Ramos (cell line): ENCODE measurements around the gene ATN1.
"Not testable (repeated sequence)": the region's sequence is repeated elsewhere in the genome, so short reads cannot be mapped to it uniquely, and the experiment has no call there.

ENCODE experiments used
- in situ Hi-C: fragments of 300-500 bp; cut with MboI; formaldehyde crosslinking; loops from one replicate; pipeline ENCODE4 v1.14.3; 2022; ENCODE audit warnings: low sequenced_read_pairs; ENCODE audit not compliant: unreplicated experiment

Gene ATN1

GRCh38 chr12:6927379-6928021 lies at the start of gene ATN1:
Gene ATN1, plus strand, starts transcription at chr12:6927959. Its CDS starts 6,043 bp downstream, at chr12:6934002.
- in situ Hi-C loops = no loop called here

GRCh38 chr12:6879824-6880223 lies 47.9 kb upstream of the ATN1 start:
- in situ Hi-C loops = not testable (repeated sequence)

- in situ Hi-C loops = no loop called here
These were observed 44.5 kb upstream of the ATN1 start for GRCh38 chr12:6883252-6883651.

- in situ Hi-C loops = no loop called here
These were observed 44.1 kb upstream of the ATN1 start for GRCh38 chr12:6883683-6884082.

- in situ Hi-C loops = no loop called here
These were observed 43.2 kb upstream of the ATN1 start for GRCh38 chr12:6884539-6884938.

GRCh38 chr12:6886206-6886999 lies 41.4 kb upstream of the ATN1 start:
- in situ Hi-C loops = not testable (repeated sequence)

- in situ Hi-C loops = no loop called here
These were observed 40.3 kb upstream of the ATN1 start for GRCh38 chr12:6887460-6887859.

- in situ Hi-C loops = no loop called here
These were observed 39.4 kb upstream of the ATN1 start for GRCh38 chr12:6888360-6888759.

GRCh38 chr12:6888794-6889193 lies 39.0 kb upstream of the ATN1 start:
- in situ Hi-C loops = not testable (repeated sequence)

GRCh38 chr12:6889775-6890573 lies 37.8 kb upstream of the ATN1 start:
- in situ Hi-C loops = not testable (repeated sequence)

- in situ Hi-C loops = no loop called here
These were observed 36.7 kb upstream of the ATN1 start for GRCh38 chr12:6890789-6891645.

GRCh38 chr12:6891646-6892001 lies 36.1 kb upstream of the ATN1 start:
- in situ Hi-C loops = no loop called here

GRCh38 chr12:6892683-6893082 lies 35.1 kb upstream of the ATN1 start:
- in situ Hi-C loops = not testable (repeated sequence)

GRCh38 chr12:6894321-6894720 lies 33.4 kb upstream of the ATN1 start:
- in situ Hi-C loops = no loop called here

GRCh38 chr12:6896846-6897435 lies 30.8 kb upstream of the ATN1 start:
- in situ Hi-C loops = no loop called here

- in situ Hi-C loops = no loop called here
These were observed 28.3 kb upstream of the ATN1 start for GRCh38 chr12:6899427-6899826.

- in situ Hi-C loops = no loop called here
These were observed 27.8 kb upstream of the ATN1 start for GRCh38 chr12:6899837-6900519.

GRCh38 chr12:6902448-6902847 lies 25.3 kb upstream of the ATN1 start:
- in situ Hi-C loops = no loop called here

GRCh38 chr12:6903722-6904121 lies 24.0 kb upstream of the ATN1 start:
- in situ Hi-C loops = no loop called here
